Astrocyte (in vitro differentiated cells and primary cell): ENCODE data around the gene TNP1.

Experiments
- EZH2 ChIP-seq: IDR thresholded peaks from 2 replicates; pipeline ENCODE4 v1.6.1; 2012; ENCODE audit warnings: mild to moderate bottlenecking, low read length, inconsistent platforms; ENCODE audit not compliant: insufficient read depth
- TF ChIP-seq, protein P1 (sequence below): IDR thresholded peaks from 2 replicates; pipeline ENCODE4 v1.5.1; 2011; ENCODE audit warnings: low read depth, mild to moderate bottlenecking, inconsistent platforms, low read length, moderate library complexity; ENCODE audit not compliant: insufficient read depth

DNA sequence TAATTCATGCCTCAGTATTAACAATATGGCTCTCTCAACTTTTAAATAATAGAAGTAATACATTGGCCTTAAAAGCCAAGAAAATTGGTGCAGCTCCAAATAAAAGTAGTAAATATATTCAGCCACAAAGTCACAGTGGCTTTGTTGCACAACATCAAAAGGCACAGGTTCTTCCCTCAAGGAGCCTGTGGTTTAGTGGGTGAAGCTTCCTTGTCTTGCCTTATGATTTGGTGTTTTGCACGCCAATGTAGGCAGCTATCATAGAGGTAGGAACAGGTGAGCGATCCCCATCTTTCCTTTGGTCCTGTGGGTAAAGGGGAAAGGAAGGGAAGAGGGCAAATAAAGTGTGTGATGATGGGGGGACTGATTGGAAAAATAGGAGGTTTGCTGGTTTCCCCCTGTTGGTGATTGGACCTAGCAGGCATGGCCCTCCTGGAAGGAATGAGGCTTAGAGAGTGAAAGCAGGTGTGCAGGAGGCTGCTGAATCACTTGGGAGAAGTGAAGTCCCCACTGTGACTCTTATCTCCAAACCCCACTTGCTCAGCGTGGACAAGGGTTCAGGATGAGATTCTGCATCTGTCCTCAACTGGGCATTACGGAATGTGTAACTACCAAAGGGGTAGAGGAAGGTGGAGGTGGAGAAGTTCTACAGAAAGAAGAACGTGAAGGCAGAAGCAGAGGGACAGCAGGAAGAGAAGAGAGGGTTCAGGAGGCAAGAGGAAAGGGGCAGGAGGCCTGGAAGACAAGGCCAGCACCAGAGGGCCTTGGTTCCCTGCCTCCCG, 20.1 kb upstream of the TNP1 start:
- TF ChIP-seq, protein P1, sequence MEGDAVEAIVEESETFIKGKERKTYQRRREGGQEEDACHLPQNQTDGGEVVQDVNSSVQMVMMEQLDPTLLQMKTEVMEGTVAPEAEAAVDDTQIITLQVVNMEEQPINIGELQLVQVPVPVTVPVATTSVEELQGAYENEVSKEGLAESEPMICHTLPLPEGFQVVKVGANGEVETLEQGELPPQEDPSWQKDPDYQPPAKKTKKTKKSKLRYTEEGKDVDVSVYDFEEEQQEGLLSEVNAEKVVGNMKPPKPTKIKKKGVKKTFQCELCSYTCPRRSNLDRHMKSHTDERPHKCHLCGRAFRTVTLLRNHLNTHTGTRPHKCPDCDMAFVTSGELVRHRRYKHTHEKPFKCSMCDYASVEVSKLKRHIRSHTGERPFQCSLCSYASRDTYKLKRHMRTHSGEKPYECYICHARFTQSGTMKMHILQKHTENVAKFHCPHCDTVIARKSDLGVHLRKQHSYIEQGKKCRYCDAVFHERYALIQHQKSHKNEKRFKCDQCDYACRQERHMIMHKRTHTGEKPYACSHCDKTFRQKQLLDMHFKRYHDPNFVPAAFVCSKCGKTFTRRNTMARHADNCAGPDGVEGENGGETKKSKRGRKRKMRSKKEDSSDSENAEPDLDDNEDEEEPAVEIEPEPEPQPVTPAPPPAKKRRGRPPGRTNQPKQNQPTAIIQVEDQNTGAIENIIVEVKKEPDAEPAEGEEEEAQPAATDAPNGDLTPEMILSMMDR = no peak
- TF ChIP-seq EZH2 = no peak
